GM12874 (cell line): ENCODE measurements around the gene PATL2.

Experiments used
- TF ChIP-seq, protein P1 (sequence below): IDR thresholded peaks from 2 replicates; pipeline ENCODE4 v1.5.1; 2011; ENCODE audit warnings: low read depth, mild to moderate bottlenecking, control low read depth, low read length, moderate library complexity; ENCODE audit not compliant: insufficient read depth

The PATL2 gene

DNA sequence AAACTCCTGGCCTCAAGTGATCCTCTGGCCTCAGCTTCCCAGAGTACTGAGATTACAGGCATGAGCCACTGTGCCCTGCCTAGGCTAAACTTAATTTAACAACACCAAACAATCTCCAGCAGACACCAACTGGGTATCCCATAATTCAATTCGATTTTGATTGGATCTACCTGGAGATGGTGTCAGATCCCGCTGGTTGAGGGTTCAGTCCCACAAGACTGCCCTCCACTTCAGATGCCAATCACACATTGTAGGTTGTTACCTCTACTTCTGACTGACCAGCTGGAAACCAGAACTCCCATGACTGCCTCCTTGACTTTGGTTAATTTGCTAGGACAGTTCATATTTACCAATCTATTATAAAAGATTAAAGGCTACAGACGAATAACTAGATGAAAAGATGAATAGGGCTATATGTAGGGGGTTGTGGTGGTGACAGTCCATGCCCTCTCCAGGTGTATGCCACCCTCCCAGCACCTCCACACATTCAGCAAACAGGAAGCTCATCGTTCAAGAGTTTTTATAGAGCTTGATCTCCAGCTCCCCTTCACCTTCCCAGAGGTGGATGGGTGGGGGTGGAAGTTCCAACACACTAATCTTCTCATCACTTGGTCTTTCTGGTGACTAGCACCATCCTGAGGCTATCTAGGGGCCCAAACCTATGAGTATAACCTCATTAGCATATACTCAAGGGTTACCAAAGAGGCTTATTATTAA lies 9.5 kb upstream of the PATL2 start:
- TF ChIP-seq, protein P1, sequence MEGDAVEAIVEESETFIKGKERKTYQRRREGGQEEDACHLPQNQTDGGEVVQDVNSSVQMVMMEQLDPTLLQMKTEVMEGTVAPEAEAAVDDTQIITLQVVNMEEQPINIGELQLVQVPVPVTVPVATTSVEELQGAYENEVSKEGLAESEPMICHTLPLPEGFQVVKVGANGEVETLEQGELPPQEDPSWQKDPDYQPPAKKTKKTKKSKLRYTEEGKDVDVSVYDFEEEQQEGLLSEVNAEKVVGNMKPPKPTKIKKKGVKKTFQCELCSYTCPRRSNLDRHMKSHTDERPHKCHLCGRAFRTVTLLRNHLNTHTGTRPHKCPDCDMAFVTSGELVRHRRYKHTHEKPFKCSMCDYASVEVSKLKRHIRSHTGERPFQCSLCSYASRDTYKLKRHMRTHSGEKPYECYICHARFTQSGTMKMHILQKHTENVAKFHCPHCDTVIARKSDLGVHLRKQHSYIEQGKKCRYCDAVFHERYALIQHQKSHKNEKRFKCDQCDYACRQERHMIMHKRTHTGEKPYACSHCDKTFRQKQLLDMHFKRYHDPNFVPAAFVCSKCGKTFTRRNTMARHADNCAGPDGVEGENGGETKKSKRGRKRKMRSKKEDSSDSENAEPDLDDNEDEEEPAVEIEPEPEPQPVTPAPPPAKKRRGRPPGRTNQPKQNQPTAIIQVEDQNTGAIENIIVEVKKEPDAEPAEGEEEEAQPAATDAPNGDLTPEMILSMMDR: no peak

- TF ChIP-seq, protein P1: no peak
Measured at GRCh38 chr15:44719293-44719999, 8.3 kb upstream of the PATL2 start.

- TF ChIP-seq, protein P1: no peak
Measured at GRCh38 chr15:44718927-44719292, 7.8 kb upstream of the PATL2 start.

DNA sequence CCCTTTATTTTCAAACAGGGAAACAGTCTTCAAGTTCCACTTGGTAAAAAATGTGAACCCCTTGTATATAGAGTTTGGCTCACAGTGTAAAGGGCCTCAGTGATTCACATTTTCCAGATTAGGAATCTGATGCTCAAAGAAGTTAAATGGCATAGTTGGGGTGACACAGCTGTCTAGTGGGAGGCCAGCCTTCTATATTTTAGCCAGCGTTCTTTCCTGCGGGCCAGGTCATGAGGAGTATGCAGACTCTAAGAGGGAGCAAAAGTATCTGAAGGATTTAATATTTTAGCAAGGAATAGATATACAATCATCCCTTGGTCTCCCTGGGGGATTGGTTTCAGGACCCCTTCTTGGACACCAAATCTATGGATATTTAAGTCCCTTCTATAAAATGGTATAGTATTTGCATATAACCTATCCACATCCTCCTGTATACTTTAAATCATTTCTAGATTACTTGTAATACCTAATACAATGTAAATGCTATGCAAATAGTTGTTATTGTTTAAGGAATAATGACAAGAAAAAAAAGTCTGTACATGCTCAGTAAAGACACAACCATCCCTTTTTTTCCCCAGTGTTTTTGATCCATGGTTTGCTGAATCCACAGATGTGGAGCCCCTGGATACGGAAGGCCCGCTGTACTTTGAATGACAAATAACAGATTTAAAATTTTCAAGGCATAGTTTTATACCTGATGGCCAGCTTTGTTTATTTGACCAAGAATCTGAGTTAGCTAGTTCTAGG lies 7.2 kb upstream of the PATL2 start:
- TF ChIP-seq, protein P1: no peak

GRCh38 chr15:44716983-44717602 lies 6.0 kb upstream of the PATL2 start:
- TF ChIP-seq, protein P1: no peak

DNA sequence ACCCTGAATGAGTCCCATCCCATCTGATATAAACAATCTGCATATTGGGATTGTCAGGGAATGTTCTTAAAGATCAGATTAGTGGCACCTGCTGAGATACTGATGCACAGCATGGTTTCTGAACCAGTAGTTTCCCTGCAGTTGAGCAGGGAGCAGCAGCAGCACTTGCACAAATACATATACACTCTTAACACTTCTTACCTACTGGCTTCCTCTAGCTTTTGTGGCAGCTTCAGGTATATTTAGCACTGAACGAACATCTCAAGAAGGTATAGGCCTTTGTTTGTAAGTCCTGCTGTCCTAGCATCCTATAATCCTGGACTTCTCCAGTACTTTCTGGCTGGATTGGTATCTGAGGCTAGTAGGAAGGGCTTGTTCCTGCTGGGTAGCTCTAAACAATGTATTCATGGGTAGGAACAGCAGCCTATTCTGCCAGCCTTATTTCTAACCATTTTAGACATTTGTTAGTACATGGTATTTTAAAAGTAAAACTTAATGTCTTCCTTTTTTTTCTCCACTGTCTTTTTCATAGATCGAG lies 4.7 kb upstream of the PATL2 start:
- TF ChIP-seq, protein P1: no peak
